ENCODE results near the gene TCF3.

The TCF3 gene

GRCh38 chr19:1612114-1613086 lies 40.0 kb downstream of the TCF3 start:
- ChIA-PET CTCF (interaction anchor here (1.1 to 3.3 kb wide), 3 partner anchors 13 to 60 kb away, joined by 3 to 10 read pairs (median 3); no protein-coding TSS in a partner anchor), POLR2A (no interaction called here)
- no peak for DNase-seq (ENCODE audit: extremely low spot score)
- TF ChIP-seq CTCF (IDR thresholded peaks at IDR 0.05; ENCODE audit: control extremely low read depth, extremely low read depth, low read depth, missing control alignments): no peak

GRCh38 chr19:1611353-1611752 lies 41.1 kb downstream of the TCF3 start:
- no peak for TF ChIP-seq CTCF (IDR thresholded peaks at IDR 0.05; ENCODE audit: control extremely low read depth, extremely low read depth, low read depth, missing control alignments)
- POLR2A ChIA-PET: no interaction called here
- CTCF ChIA-PET: interaction anchor here (1.2 to 3.3 kb wide), 2 partner anchors 21 to 61 kb away, joined by 3 to 10 read pairs; no protein-coding TSS in a partner anchor
- DNase-seq (ENCODE audit: extremely low spot score): no peak

- CTCF ChIA-PET: no interaction called here
- TF ChIP-seq CTCF (IDR thresholded peaks at IDR 0.05; ENCODE audit: control extremely low read depth, extremely low read depth, low read depth, missing control alignments): no peak
- no peak for DNase-seq (ENCODE audit: extremely low spot score)
- POLR2A ChIA-PET: no interaction called here
These were observed 41.8 kb downstream of the TCF3 start for GRCh38 chr19:1610579-1610978.

GRCh38 chr19:1609680-1610474 lies 42.5 kb downstream of the TCF3 start:
- DNase-seq (ENCODE audit: extremely low spot score): no peak
- ChIA-PET POLR2A (no interaction called here), CTCF (interaction anchor here (1.9 kb wide), 1 partner anchor 228 kb away, joined by 4 read pairs; no protein-coding TSS in a partner anchor)
- TF ChIP-seq CTCF (IDR thresholded peaks at IDR 0.05; ENCODE audit: control extremely low read depth, extremely low read depth, low read depth, missing control alignments): no peak

- DNase-seq (ENCODE audit: extremely low spot score): no peak
- ChIA-PET CTCF (interaction anchor here (1.9 to 4.6 kb wide), 2 partner anchors 64 to 229 kb away, joined by 4 to 19 read pairs; no protein-coding TSS in a partner anchor), POLR2A (no interaction called here)
- no peak for TF ChIP-seq CTCF (IDR thresholded peaks at IDR 0.05; ENCODE audit: control extremely low read depth, extremely low read depth, low read depth, missing control alignments)
These were observed 43.4 kb downstream of the TCF3 start for GRCh38 chr19:1609103-1609396.

- DNase-seq (ENCODE audit: extremely low spot score): no peak
- POLR2A ChIA-PET: interaction anchor here (0.8 kb wide), 1 partner anchor 200 kb away, joined by 3 read pairs; no protein-coding TSS in a partner anchor
- CTCF ChIA-PET: interaction anchor here (1.9 to 4.6 kb wide), 2 partner anchors 64 to 230 kb away, joined by 4 to 19 read pairs; no protein-coding TSS in a partner anchor
- no peak for TF ChIP-seq CTCF (IDR thresholded peaks at IDR 0.05; ENCODE audit: control extremely low read depth, extremely low read depth, low read depth, missing control alignments)
These were observed 43.9 kb downstream of the TCF3 start for GRCh38 chr19:1608359-1609102.
